ENCODE measurements around the gene TMEM63A.
"Not testable (repeated sequence)": the region's sequence is repeated elsewhere in the genome, so short reads cannot be mapped to it uniquely, and the experiment has no call there.

TMEM63A gene

DNA sequence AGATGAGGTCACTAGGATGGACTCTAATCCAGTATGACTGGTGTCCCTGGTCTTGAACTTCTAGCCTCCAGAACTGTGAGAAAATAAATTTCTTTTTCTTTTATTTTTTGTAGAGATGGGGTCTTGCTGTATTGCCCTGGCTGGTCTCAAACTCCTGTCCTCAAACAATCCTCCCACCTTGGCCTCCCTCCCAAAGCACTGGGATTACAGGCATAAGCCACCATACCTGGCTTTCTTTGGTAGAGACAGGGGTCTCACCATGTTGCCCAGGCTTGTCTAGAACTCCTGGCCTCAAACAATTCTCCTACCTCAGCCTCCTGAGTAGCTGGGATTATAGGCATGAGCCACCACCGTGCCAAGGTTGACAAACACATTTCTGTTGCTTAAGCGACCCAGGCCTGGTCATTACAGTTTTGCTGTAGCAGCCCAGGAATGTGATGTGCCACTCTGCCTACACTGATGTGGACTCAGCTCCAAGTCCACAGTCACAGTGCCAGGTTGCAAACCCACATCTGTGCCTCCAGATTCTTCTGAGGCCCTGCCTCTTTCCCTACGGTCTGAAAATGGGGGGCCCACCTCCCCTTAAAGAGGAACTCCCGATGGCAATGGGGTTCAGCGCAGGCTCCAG is 25.9 kb upstream of the TMEM63A start:
- DNase-seq = no peak

DNA sequence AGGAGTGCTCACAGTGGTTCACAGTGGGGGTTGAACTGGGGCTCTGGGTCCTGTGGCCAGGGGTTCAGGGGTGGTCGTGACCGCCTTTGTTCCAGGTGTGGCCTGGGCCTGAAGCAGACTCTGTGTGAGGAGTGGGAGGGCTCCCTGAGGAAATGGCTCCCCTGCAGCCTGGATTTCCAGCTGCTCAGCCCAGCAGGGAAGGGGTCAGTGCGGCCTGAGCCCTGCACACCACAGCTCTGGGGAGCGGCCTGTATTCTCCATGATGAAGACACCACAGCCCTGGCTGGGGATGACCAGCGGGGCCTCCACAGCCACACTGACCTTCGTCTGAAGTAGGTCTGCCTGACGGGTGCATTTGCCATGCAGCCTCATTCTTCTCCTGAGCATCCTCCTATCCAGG is 25.2 kb upstream of the TMEM63A start:
- no peak for DNase-seq

DNA sequence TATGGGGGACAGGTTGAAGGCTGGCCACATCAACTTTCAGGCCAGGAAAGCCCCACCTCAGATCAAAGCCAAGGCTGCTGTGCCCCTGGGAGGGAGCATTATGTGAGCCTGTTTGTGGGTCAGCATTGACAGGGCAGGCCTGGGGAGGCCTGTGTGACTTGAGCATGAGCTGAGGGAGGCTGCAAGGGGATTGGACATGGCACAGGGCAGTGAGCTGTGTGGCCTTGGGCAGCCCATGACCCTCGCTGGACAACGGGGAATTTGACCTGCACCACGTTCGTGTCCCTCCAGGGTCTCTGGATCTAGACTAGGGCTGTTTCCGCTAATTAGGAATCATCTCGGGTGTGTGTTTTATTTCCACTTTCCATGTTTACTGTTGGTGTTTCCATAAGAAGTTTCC is 24.3 kb upstream of the TMEM63A start:
- no peak for DNase-seq

DNA sequence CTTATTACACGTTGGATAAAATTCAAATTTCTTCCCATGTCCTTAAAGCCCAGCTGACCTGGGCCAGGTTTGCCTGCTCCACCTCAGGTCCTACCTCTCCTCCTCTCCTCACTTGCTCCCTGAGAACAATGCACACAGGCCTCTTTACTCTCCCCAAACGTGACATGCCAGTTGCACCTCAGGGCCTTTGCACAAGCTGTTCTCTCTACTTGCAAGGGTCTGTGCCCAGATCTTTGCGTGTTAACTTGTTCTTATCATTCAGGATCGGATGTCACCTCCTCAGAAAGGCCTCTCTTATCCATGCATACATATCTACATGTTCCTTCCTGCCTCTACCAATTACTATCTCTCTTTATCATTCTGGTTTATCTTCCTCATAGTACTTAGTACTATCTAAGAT is 21.4 kb upstream of the TMEM63A start:
- no peak for DNase-seq

DNA sequence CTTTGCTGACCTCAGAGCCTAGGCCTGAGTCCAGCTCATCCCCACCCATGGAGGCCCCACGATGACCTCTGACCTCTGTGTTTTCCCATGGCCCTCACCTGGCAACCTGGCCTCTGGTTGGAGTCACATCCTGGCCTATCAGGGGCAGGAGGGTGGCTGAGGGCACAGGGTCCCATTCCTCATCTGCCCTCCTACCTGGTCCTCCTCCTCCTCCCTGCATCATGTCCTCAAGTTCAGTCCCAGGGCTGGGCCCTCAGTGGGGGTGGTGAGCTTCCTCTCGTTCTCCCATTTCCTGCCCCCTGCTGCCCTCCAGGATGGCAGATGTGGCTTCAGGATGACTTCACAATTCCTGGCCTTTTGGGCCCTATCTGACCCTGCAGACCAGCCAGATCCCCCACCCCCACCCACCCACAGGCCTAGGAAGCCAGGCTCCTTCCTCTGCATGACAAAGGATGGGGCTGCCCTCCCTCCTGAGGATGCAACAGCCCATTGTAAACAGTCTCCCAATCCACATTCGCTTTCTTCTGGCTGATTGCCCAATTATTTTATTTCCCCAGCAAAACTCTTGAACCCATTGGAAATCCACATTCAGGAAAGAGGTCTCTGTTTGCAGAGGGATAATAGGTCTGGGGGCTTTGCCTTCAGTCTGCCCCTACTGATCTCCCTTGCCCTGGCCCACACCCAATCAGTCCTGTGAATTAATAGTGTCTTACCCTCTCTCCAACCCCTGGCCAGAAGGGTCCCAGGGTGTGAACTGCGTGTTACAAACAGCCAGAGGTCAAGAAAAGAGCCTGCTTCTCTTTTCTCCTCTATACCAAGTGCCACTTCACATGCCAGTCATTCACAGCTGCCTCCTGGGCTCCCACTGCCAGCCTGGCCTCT is 17.1 kb upstream of the TMEM63A start:
- DNase-seq = no peak

DNA sequence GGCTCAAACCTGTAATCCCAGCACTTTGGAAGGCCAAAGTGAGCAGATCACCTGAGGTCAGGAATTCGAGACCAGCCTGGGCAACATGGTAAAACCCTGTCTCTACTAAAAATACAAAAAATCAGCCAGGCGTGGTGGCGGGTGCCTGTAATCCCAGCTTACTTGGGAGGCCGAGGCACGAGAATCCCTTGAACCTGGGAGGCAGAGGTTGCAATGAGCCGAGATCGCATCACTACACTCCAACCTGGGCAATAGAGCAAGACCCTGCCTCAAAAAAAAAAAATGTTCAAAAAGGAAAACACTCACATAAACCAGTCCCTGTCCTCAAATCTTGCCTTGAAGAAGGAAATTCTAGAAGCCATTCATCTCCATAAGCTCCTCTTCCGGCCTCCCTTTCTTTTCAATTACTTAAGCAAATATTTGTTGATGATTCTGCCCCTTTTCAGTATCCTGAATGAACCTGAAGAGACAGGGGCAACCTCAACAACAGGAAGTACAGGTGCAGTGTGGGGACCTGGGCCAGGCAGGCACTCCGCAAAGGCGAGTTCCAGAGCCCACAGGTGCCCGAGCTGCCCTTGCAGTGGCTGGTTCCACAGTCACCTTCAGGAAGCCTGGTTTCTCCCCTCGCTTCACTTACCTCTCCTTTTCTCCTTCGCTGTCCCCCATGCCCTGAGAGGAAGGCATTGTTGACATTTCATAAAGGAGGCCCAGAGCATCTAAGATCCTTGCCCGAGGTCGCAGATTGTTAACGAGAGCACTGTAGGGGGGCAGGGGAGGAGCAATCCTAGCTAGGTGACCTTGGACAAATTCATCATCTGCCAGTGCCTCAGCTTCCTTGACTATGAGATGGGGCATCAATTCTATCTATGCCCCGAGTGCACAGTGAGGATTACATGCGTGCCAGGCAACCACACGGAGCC is 15.7 kb upstream of the TMEM63A start:
- no peak for DNase-seq

DNA sequence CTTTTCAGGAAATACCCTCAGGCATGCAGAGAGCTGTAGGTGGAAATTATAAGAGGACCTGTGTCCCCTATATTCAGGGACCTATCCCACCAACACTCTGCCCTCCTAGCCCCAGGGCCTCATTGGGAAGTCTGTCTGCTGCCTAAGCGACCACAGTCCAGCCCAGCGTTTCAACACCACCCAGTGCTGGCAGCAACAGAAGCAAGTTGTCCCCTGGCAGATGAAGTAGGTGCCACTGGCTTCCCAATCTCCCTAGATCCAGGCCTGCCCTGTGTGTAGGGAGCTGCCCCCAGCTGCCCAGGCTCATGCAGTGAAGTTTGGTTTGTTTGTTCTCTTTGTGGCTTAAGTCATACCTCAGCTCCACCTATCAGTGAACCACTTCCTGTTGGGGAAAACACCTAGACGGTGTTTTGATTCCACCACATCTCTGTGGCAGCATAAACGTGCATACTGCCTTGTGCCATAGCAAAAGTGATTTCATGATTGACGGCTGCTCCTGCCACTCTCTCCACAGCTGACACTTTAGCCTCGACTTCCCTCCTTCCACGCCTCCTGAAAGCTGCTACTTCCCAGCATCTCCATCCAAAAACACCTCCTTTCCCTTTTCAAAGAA is 14.9 kb upstream of the TMEM63A start:
- no peak for DNase-seq

DNA sequence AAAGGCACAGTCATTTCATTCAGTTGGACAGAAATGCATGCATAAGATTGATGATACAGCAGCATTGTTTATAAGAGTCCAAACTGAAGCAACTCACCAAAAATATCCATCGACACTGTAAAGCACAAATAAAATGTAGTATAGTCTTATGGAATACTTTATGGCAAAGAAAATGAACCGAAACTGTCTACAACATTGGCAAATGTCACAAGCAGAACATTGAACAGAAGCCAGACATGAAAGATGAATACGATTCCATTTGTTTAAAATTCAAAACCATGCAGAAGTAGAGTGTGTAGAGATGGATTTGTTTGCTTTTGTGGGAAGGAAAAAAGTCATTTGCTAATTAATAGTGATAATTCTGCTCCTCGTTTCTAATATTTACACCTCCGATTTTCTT is 14.3 kb upstream of the TMEM63A start:
- no peak for DNase-seq

DNA sequence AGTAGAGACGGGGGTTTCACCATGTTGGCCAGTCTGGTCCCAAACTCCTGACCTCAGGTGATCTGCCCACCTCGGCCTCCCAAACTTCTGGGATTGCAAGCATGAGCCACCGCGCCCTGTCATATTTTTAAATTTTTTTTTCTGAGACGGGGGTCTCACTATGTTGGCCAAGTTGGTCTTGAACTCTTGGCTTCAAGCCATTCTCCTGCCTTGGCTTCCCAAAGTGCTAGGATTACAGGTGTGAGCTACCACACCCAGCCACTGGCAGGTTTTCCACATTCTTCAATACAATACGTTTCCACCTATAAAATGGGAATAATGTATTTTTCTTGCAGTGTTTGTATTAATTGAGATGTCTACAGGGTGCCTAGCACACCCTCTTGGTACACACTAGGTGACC is 10.1 kb upstream of the TMEM63A start:
- DNase-seq = no peak

DNA sequence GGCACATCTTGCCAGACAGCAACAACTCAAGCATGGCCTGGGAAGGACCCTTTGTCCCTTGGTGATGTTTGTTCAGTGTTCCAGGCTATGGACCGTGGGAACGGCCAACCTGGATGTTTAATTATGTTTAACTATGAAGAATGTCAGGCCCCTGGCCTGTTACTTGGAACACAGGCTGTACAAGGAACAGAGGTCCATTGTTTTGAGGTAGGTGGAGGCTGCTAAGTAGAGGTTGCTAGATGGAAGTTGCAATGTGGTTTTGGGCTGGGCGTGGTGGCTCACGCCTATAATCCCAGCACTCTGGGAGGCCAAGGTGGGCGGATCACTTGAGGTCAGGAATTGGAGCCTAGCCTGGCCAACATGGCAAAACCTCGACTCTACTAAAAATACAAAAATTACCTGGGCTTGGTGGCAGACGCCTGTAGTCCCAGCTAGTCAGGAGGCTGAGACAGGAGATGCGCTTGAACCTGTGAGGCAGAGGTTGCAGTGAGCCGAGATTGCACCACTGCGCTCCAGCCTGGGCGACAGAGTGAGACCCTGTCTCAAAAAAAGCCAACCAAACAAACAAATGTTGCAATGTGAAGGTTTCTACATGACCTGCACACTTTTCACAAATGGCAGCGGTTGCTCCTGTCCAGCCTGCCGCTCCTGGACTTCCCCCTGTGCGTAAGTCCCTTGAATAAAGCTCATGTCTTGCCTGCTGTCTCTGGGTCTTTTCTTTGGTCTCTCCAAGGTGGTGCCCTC is 9.2 kb upstream of the TMEM63A start:
- no peak for DNase-seq

DNA sequence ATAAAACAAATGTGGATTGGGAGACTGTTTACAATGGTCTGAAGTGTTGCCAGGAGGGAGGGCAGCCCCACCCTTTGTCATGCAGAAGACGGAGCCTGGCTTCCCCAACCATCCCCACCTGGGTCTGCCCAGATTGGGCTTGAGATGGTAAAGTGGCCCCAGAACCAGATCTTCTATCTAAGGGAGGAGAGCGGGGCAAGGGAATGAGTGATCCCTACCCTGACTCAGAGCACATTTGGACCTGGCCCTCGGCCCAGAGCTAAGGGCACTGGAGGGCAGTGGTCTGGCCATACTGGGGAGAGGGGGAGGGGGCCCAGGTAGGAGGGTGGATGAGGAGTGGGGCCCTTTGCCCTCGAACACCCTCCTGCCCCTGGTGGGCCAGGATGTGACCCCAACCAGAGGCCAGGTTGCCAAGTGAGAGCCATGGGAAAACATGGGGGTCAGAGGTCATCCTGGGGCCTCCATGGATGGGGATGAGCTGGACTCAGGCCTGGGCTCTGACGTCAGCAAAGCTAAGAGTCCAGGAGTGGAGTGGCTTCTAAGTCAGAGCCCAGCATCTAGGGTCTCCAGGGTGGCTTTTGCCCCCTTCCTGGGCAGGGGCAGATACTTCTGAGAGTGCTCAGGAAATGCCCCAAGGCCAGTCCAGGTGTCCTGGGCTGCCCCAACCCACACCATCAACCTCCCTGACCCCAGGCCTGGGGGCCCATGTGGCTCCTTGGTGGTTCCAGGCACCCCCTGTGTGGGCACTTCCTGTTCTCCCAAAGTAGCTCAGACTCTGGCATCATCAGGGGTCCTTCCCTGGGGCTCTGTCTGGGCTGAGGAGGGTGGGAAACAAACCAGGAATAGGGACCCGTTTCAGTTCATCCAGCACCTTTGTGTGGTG is 8.4 kb upstream of the TMEM63A start:
- DNase-seq = no peak

DNA sequence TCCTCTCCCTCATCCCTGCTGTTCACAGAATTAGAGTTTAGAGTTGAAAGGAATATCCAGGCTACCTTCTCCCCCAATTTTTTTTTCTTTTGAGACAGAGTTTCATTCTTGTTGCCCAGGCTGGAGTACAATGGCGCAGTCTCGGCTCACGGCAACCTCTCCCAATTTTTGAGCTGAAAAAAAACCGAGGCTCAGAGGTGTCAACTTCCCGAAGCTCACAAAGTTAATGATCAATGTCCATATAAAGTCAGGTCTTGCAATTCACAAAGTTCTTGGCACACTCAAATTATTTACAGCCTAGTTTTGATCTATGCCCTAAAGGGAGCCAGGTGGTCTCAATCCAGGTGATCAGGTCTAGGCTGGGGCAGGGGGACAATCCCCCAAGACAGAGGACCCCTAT is 7.6 kb upstream of the TMEM63A start:
- no peak for DNase-seq

DNA sequence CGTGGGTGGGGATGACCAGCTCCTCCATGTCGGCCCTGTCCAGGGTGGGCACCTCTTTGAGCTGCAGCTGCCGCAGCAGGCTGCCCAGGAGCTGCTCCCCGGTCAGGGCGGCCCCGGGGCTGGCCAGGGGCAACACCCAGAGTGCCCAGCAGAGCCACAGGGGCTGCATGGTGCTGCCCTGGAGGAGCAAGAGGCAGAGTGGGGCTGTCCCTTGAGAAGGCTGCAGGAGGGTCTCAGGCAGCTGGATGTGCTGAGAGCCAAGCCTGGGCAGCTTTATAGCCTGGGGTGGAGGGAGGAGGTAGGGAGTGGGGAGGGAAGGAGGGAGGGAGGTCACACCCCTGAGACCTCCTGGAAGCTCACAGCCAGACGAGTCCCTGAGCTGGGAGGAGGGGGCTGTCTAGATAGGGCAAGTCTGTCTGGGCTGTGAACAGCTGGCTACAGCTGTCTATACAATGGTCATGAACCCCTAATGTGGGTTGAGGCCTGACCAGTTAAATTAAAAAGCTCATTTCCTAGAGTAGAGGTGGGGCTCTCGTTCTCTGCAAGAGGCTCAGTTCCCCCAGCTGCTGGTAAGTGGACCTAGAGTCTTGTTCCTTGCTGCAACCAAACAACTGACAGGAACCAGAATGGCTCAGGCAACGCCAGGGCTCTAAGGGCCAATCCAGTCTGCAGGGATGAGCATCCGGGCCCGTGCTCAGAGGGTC is 6.9 kb upstream of the TMEM63A start, which contains the start of gene LEFTY1:
LEFTY1 (minus strand) TSS at position 249 of the 704 bp plus-strand sequence; CDS start at position 169, 80 bp downstream.
- DNase-seq = no peak

DNA sequence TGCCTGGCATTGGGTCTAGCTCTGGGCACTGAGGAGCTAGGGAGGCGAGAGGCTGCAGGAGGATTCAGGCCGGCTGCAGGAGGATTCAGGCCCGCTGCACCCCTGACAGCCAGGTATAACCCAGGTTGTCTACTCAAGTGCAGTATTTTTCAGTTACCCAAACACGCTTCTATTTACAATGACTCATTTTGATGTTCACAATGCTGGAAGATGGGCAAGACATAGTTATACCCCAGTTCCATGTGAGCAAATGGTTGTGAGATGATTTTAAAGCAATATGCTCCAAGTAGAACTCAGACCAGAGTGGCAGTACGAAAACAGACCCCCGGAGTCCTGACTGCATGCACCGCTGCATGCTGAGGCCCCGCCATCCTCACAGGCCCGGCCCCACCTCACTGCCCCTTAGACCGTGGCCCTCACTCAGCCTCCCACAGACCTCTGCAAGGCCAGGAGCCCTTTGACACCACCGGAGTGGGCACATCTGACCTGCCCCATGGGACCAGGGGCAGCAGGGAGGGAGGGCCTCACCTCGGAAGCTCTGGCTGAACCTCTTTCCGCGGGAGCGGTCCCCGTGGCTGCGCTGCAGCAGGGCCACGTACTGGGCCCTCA is 6.2 kb upstream of the TMEM63A start:
- DNase-seq = no peak

DNA sequence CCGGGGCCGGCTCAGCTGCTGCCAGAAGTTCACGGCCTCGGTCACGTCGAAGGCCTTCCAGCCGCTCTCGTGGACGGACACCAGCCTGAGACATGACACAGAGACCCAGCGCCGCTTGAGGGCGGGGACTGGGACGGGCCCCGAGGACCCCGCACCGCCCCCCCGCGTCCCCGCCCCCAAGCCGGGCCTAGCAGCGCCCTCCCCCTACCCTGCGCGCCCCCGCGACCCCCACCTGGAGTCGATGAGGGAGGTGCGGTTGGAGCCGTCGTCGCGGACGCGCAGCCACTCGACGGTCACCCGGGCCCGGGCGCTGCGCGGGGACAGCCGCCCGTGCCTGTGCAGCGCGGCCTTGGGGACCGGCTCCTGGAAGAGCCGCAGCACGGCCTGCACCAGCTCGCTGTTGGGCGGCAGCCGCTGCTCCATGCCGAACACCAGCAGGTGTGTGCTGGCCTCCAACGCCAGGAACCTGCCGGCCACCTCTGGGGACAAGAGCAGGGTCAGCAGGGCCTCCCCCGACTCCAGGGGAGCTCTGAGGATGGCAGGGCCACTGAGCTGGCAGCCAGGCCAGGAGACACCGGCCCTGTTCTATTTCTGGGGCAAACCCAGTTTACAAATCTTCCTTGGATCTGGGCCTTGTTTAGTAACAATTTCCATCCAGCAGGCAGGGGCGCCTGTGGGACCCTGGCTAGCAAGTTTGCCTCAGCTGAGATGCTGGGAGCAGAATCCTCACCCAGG is 5.5 kb upstream of the TMEM63A start:
- DNase-seq = not testable (repeated sequence)

DNA sequence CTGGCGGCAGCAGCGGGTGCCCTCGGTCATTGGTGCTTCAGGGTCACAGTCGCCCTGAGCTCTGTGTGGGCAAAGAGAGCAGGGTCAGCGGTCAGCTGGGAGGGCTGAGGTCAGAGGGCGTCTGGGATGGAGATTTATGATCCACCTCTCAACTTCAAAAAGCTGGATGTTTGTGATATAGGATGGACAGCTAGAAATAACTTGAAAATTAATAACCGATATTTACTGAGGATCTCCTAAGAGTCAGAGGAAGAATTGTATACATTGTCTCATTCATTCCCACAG is 4.8 kb upstream of the TMEM63A start:
- no peak for DNase-seq

DNA sequence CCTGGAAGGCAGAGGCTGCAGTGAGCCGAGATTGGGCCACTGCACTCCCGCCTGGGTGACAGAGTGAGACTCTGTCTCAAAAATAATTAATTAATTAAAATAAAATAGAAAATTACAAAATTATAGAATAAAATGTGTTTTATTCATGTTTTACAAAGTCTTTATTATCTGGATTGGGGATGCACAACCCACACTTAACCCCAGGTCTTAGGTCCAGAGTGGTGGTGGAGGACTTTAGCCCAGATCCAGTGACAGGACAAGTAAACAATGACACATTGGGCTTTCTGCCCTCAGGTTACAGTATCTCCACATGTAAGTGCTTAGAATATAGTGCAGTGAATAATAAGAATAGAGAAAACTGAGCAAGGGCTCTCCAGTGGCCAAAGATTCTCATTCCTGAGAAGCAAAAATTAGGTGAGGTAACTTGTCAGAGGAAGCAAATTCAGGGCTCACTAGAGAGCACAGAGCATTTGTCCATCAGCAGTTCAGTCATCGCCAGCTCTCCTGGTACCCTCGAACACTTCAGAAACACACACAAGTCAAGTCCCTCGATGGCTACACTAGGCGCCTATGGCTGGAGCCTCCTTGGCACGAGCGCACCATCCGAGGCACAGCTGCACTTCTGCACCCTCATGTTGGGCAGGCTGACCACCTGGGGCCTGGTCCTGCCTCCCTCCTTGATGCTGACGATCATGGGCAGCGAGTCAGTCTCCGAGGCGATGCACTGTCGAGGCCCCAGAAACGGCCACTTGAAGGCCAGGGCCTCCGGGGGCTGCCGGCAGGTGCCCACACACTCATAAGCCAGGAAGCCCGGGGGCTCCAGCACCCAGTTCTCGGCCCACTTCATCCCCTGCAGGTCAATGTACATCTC is 4.2 kb upstream of the TMEM63A start:
- DNase-seq = no peak

DNA sequence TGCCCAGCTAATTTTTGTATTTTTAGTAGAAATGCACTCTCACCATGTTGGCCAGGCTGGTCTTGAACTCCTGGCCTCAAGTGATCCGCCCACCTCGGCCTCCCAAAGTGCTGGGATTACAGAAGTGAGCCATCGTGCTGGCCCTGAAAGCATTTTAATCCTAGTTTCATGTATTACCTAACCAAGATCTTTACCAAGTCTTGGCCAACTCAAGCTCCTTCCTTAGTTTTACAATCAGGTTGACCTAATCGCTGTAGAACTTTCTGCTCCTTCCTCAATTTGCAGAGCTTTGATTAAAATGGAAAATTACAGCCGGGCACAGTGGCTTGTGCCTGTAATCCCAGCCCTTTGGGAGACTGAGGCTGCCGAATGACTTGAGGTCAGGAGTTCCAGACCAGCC is 3.2 kb upstream of the TMEM63A start:
- DNase-seq = no peak

All from NCI-H446 treated with DMSO at 0.1 percent for 48 hours (cell line).